ENCODE data around the gene COL6A1.

The COL6A1 gene

GRCh38 chr21:46050668-46051378 is 69.3 kb downstream of the COL6A1 start:
- no peak for TF ChIP-seq ZFX (IDR thresholded peaks at IDR 0.05; ENCODE audit: borderline replicate concordance)
- no peak for TF ChIP-seq CTCF (IDR thresholded peaks at IDR 0.05)
- H3K27ac ChIP-seq: no peak overlapping the region

GRCh38 chr21:46051379-46051770 is 69.8 kb downstream of the COL6A1 start:
- TF ChIP-seq CTCF (IDR thresholded peaks at IDR 0.05) (no peak), ZFX (IDR thresholded peaks at IDR 0.05; ENCODE audit: borderline replicate concordance) (no peak)
- no peak overlapping the region for H3K27ac ChIP-seq

- H3K27ac ChIP-seq: no peak overlapping the region
- no peak for TF ChIP-seq ZFX (IDR thresholded peaks at IDR 0.05; ENCODE audit: borderline replicate concordance)
- TF ChIP-seq CTCF (IDR thresholded peaks at IDR 0.05): no peak
Measured at GRCh38 chr21:46051821-46052675, 70.5 kb downstream of the COL6A1 start.

- no peak overlapping the region for H3K27ac ChIP-seq
Measured at GRCh38 chr21:46052703-46053651, 71.4 kb downstream of the COL6A1 start.

GRCh38 chr21:46054031-46054430 is 72.5 kb downstream of the COL6A1 start:
- TF ChIP-seq ZFX (IDR thresholded peaks at IDR 0.05; ENCODE audit: borderline replicate concordance) (no peak), CTCF (IDR thresholded peaks at IDR 0.05) (no peak)
- H3K27ac ChIP-seq: no peak overlapping the region

More at GRCh38 chr21:46052703-46053651, 71.4 kb downstream of the COL6A1 start:
- TF ChIP-seq ZFX (IDR thresholded peaks at IDR 0.05; ENCODE audit: borderline replicate concordance): no peak
- TF ChIP-seq CTCF (IDR thresholded peaks at IDR 0.05): no peak

GRCh38 chr21:46054451-46054881 is 72.9 kb downstream of the COL6A1 start:
- TF ChIP-seq ZFX (IDR thresholded peaks at IDR 0.05; ENCODE audit: borderline replicate concordance): no peak
- TF ChIP-seq CTCF (IDR thresholded peaks at IDR 0.05): no peak
- no peak overlapping the region for H3K27ac ChIP-seq

Measured in 22Rv1 (cell line).